Measurements from ENCODE around the gene CMC2. TPM values are rescaled to one million over a fixed set of nuclear protein-coding genes. Genes with fewer than 3 reads are reported as not detected.

The CMC2 gene
- total RNA-seq, 1 donor from 2014 or later = 6.6 TPM

- DNase-seq (ENCODE audit: extremely low spot score in 2 of 2) = no peak
- TF ChIP-seq POLR2A (IDR thresholded peaks at IDR 0.05) (no peak), POLR2AphosphoS5 (IDR thresholded peaks at IDR 0.05; ENCODE audit: insufficient read depth in 1 of 2, low read depth in 1 of 2) (no peak), CTCF (IDR thresholded peaks at IDR 0.05) (no peak)
- Histone ChIP-seq H3K9me3 (no peaks in the 10 kb centered on the region), H3K4me1 (no peaks in the 10 kb centered on the region), H3K27ac (no peak overlapping the region), H3K36me3 (no peaks in the 10 kb centered on the region), H3K27me3 (no peaks in the 10 kb centered on the region), H3K4me3 (no peak overlapping the region)
- intact Hi-C loops (cut with DNase I) = no loop called here
Measured at GRCh38 chr16:80992676-80993293, 13.9 kb downstream of the CMC2 start.

GRCh38 chr16:80991792-80992430, 14.8 kb downstream of the CMC2 start:
- Histone ChIP-seq H3K4me3 (no peak overlapping the region), H3K9me3 (no peaks in the 10 kb centered on the region), H3K4me1 (no peaks in the 10 kb centered on the region), H3K36me3 (no peaks in the 10 kb centered on the region), H3K27ac (no peak overlapping the region), H3K27me3 (no peaks in the 10 kb centered on the region)
- intact Hi-C loops (cut with DNase I) = no loop called here
- no peak for TF ChIP-seq POLR2AphosphoS5 (IDR thresholded peaks at IDR 0.05; ENCODE audit: insufficient read depth in 1 of 2, low read depth in 1 of 2)
- TF ChIP-seq CTCF (IDR thresholded peaks at IDR 0.05) = no peak
- no peak for TF ChIP-seq POLR2A (IDR thresholded peaks at IDR 0.05)
- DNase-seq (ENCODE audit: extremely low spot score in 2 of 2) = no peak

- intact Hi-C loops (cut with DNase I) = no loop called here
- Histone ChIP-seq H3K27me3 (no peaks in the 10 kb centered on the region), H3K4me1 (no peaks in the 10 kb centered on the region), H3K9me3 (no peaks in the 10 kb centered on the region), H3K27ac (no peak overlapping the region), H3K4me3 (no peak overlapping the region), H3K36me3 (no peaks in the 10 kb centered on the region)
- DNase-seq (ENCODE audit: extremely low spot score in 2 of 2) = no peak
- TF ChIP-seq CTCF (IDR thresholded peaks at IDR 0.05) = no peak
- no peak for TF ChIP-seq POLR2AphosphoS5 (IDR thresholded peaks at IDR 0.05; ENCODE audit: insufficient read depth in 1 of 2, low read depth in 1 of 2)
- no peak for TF ChIP-seq POLR2A (IDR thresholded peaks at IDR 0.05)
Measured at GRCh38 chr16:80990978-80991377, 15.7 kb downstream of the CMC2 start.

- H3K27me3 ChIP-seq = no peaks in the 10 kb centered on the region
- H3K9me3 ChIP-seq = no peaks in the 10 kb centered on the region
- no peak overlapping the region for H3K4me3 ChIP-seq
- H3K36me3 ChIP-seq = no peaks in the 10 kb centered on the region
- intact Hi-C loops (cut with DNase I) = no loop called here
- TF ChIP-seq POLR2A (IDR thresholded peaks at IDR 0.05) = no peak
- no peak for DNase-seq (ENCODE audit: extremely low spot score in 2 of 2)
- no peaks in the 10 kb centered on the region for H3K4me1 ChIP-seq
- H3K27ac ChIP-seq = no peak overlapping the region
Measured at GRCh38 chr16:80990577-80990976, 16.1 kb downstream of the CMC2 start.

GRCh38 chr16:80989801-80990200, 16.9 kb downstream of the CMC2 start:
- Histone ChIP-seq H3K4me3 (no peak overlapping the region), H3K4me1 (no peaks in the 10 kb centered on the region), H3K36me3 (no peaks in the 10 kb centered on the region), H3K27me3 (no peaks in the 10 kb centered on the region), H3K9me3 (no peaks in the 10 kb centered on the region), H3K27ac (no peak overlapping the region)
- TF ChIP-seq POLR2AphosphoS5 (IDR thresholded peaks at IDR 0.05; ENCODE audit: insufficient read depth in 1 of 2, low read depth in 1 of 2) (no peak), POLR2A (IDR thresholded peaks at IDR 0.05) (no peak), CTCF (IDR thresholded peaks at IDR 0.05) (no peak)
- intact Hi-C loops (cut with DNase I) = no loop called here
- no peak for DNase-seq (ENCODE audit: extremely low spot score in 2 of 2)

Data from vagina (tissue), 2 donors.